ENCODE data around the gene TMEM132C.

TMEM132C gene

GRCh38 chr12:128711486-128711885 lies 444.5 kb downstream of the TMEM132C start:
- no peak for DNase-seq (ENCODE audit: low spot score)

GRCh38 chr12:128712622-128713021 lies 445.7 kb downstream of the TMEM132C start:
- no peak for DNase-seq (ENCODE audit: low spot score)

- no peak for DNase-seq (ENCODE audit: low spot score)
Measured at GRCh38 chr12:128715485-128715884, 448.5 kb downstream of the TMEM132C start.

- no peak for DNase-seq (ENCODE audit: low spot score)
Measured at GRCh38 chr12:128724468-128725046, 457.6 kb downstream of the TMEM132C start.

GRCh38 chr12:128726886-128727285 lies 459.9 kb downstream of the TMEM132C start:
- no peak for DNase-seq (ENCODE audit: low spot score)

- no peak for DNase-seq (ENCODE audit: low spot score)
Measured at GRCh38 chr12:128727461-128727860, 460.5 kb downstream of the TMEM132C start.

GRCh38 chr12:128727999-128728398 lies 461.0 kb downstream of the TMEM132C start:
- peak; percentile 40 for DNase-seq (ENCODE audit: low spot score)

GRCh38 chr12:128729628-128730121 lies 462.7 kb downstream of the TMEM132C start:
- peak; percentile 6 for DNase-seq (ENCODE audit: low spot score)

GRCh38 chr12:128734371-128734770 lies 467.4 kb downstream of the TMEM132C start:
- no peak for DNase-seq (ENCODE audit: low spot score)

GRCh38 chr12:128737292-128737966 lies 470.5 kb downstream of the TMEM132C start:
- DNase-seq (ENCODE audit: low spot score), result no peak

- DNase-seq (ENCODE audit: low spot score), result no peak
Measured at GRCh38 chr12:128743916-128744315, 476.9 kb downstream of the TMEM132C start.

- DNase-seq (ENCODE audit: low spot score), result no peak
Measured at GRCh38 chr12:128745772-128746689, 479.1 kb downstream of the TMEM132C start.

- no peak for DNase-seq (ENCODE audit: low spot score)
Measured at GRCh38 chr12:128747441-128747840, 480.5 kb downstream of the TMEM132C start.

GRCh38 chr12:128752386-128752785 lies 485.4 kb downstream of the TMEM132C start:
- DNase-seq (ENCODE audit: low spot score), result no peak

GRCh38 chr12:128753438-128753837 lies 486.5 kb downstream of the TMEM132C start:
- no peak for DNase-seq (ENCODE audit: low spot score)

- DNase-seq (ENCODE audit: low spot score), result no peak
Measured at GRCh38 chr12:128754275-128754674, 487.3 kb downstream of the TMEM132C start.

- no peak for DNase-seq (ENCODE audit: low spot score)
Measured at GRCh38 chr12:128755566-128755965, 488.6 kb downstream of the TMEM132C start.

Measured in LoVo (cell line).